Measurements from ENCODE around the gene CNOT6.

DNA sequence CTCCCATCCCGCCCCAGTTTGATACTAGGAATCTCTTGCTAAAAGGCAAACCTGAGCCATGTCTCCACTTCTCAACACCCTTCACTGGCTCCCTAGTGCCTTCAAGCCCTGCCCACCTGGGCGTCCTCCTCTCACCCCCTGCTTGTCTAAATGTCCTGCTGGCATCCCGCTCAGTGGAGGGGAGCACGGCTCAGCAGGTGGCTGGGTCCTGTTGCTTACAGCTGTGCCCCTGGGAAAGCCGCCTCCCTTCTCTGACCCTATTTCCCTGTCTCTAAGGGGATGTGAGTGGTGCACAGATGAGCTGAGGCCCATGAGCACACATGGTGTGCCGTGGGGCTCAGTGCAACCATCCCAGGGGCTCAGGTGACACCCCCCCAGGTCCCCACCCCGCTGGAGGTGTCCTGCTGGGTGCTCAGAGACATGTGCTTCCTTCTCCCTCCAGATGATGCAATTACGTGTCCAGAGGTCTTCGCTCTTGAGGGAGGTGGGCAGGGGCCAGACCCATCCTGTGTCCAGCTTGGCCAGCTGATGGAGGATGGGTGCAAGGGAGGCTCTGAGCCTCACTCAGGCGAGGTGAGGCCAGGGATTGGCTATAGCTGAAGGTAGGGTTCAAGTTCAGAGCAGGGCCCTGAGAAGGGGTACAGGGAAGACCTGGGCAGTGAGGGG is 131.1 kb downstream of the CNOT6 start:
- TF ChIP-seq, protein P1, sequence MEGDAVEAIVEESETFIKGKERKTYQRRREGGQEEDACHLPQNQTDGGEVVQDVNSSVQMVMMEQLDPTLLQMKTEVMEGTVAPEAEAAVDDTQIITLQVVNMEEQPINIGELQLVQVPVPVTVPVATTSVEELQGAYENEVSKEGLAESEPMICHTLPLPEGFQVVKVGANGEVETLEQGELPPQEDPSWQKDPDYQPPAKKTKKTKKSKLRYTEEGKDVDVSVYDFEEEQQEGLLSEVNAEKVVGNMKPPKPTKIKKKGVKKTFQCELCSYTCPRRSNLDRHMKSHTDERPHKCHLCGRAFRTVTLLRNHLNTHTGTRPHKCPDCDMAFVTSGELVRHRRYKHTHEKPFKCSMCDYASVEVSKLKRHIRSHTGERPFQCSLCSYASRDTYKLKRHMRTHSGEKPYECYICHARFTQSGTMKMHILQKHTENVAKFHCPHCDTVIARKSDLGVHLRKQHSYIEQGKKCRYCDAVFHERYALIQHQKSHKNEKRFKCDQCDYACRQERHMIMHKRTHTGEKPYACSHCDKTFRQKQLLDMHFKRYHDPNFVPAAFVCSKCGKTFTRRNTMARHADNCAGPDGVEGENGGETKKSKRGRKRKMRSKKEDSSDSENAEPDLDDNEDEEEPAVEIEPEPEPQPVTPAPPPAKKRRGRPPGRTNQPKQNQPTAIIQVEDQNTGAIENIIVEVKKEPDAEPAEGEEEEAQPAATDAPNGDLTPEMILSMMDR (IDR thresholded peaks at IDR 0.05): no peak
- no peak for TF ChIP-seq POLR2A (IDR thresholded peaks at IDR 0.05)
- no peak for TF ChIP-seq EP300 (IDR thresholded peaks at IDR 0.05)
- TF ChIP-seq POLR2AphosphoS5 (IDR thresholded peaks at IDR 0.05): no peak

All from upper lobe of left lung (tissue), 4 donors.